AG09309 (cell line): Measurements from ENCODE around the gene KIAA0319L.

Experiments used
- DNase-seq: peaks from one replicate; pipeline ENCODE4 v3.0.0-alpha.2; 2010; ENCODE audit warnings: low read depth
- H3K4me3 ChIP-seq: 2 replicates; pipeline ENCODE4 v1.5.1; 2011; ENCODE audit warnings: mild to moderate bottlenecking, low read depth, low read length, moderate library complexity; ENCODE audit not compliant: control insufficient read depth
- CTCF ChIP-seq: IDR thresholded peaks from 2 replicates; pipeline ENCODE4 v1.5.1; 2011; ENCODE audit warnings: mild to moderate bottlenecking, low read depth, low read length, inconsistent platforms; ENCODE audit not compliant: insufficient read depth, control insufficient read depth; ENCODE audit errors: missing control alignments

Gene KIAA0319L

GRCh38 chr1:35557118-35557610 is at the start of gene KIAA0319L:
KIAA0319L (minus strand) TSS chr1:35557403; CDS start chr1:35554491, 2,912 bp downstream.
- no peak for TF ChIP-seq CTCF
- H3K4me3 ChIP-seq: peak within 1 kb of the TSS; percentile 88
- DNase-seq: no peak

GRCh38 chr1:35605867-35606182 is 48.6 kb upstream of the KIAA0319L start:
- no peak overlapping the region for H3K4me3 ChIP-seq
- no peak for DNase-seq
- TF ChIP-seq CTCF: no peak

- no peak for TF ChIP-seq CTCF
- H3K4me3 ChIP-seq: no peak overlapping the region
- DNase-seq: no peak
Measured at GRCh38 chr1:35605071-35605866, 48.1 kb upstream of the KIAA0319L start.

- H3K4me3 ChIP-seq: no peak overlapping the region
- DNase-seq: no peak
- TF ChIP-seq CTCF: no peak
Measured at GRCh38 chr1:35603941-35604340, 46.7 kb upstream of the KIAA0319L start.

GRCh38 chr1:35603468-35603867 is 46.3 kb upstream of the KIAA0319L start:
- no peak for DNase-seq
- no peak overlapping the region for H3K4me3 ChIP-seq
- no peak for TF ChIP-seq CTCF

- no peak overlapping the region for H3K4me3 ChIP-seq
- no peak for TF ChIP-seq CTCF
Measured at GRCh38 chr1:35600593-35600992, 43.4 kb upstream of the KIAA0319L start.

More at GRCh38 chr1:35600593-35600992, 43.4 kb upstream of the KIAA0319L start:
- no peak for DNase-seq
